T-cell (primary cell): ENCODE results near the gene UHRF1. TPM values are rescaled to one million over a fixed set of nuclear protein-coding genes. Genes with fewer than 3 reads are reported as not detected.

Experiments used
- ATAC-seq, 4 experiments: fragments of 200-7000 bp in 3 of 4; fragments of 150-1000 bp in 1 of 4; cut with Tn5 transposase; replicated peaks in 1 of 4; 1 replicate in 3 of 4; 2 replicates in 1 of 4; pipeline ENCODE4 v1.10.0; 2021; ENCODE audit warnings: moderate library complexity in 3 of 4, mild to moderate bottlenecking in 2 of 4, moderate number of reproducible peaks in 1 of 4
- CTCF ChIA-PET, 2 donors: fragments of 300-600 bp; sonication (Branson Sonifier 250); formaldehyde crosslinking; loops; one replicate each; lab custom pipeline; 2022; ENCODE audit warnings: antibody characterized with exemption in 2 of 2; lab: Charles Lee
- POLR2A ChIA-PET, 2 donors: fragments of 300-600 bp; sonication (Branson Sonifier 250); formaldehyde crosslinking; loops; one replicate each; lab custom pipeline; 2022; ENCODE audit warnings: antibody characterized with exemption in 2 of 2; lab: Charles Lee
- DNase-seq, 35 experiments: peaks; one replicate each; pipeline versions ENCODE4 v3.0.0 to v3.0.0-alpha.2; 2013 to 2023
- H3K27ac ChIP-seq: one replicate; pipeline ENCODE4 v1.5.1; 2013; ENCODE audit warnings: low read length
- H3K27me3 ChIP-seq, 2 experiments: replicated peaks in 1 of 2; 1 replicate in 1 of 2; 2 replicates in 1 of 2; pipeline versions ENCODE4 v1.6.1 to v1.7.0; 2013; ENCODE audit warnings: low read length in 1 of 2, mixed read lengths in 1 of 2; ENCODE audit not compliant: control insufficient read depth in 2 of 2, insufficient read depth in 2 of 2; ENCODE audit errors: extremely low read depth in 1 of 2
- H3K36me3 ChIP-seq, 2 donors: 1 replicate in 1 of 2; 2 replicates in 1 of 2; pipeline versions ENCODE4 v1.6.1 to v1.7.0; 2013; ENCODE audit warnings: low read length in 1 of 2; ENCODE audit not compliant: control insufficient read depth in 2 of 2, insufficient read depth in 1 of 2; ENCODE audit errors: extremely low read depth in 1 of 2
- H3K4me1 ChIP-seq, 2 experiments: 1 replicate in 1 of 2; 2 replicates in 1 of 2; pipeline versions ENCODE4 v1.6.1 to v1.7.0; 2013; ENCODE audit warnings: low read length in 2 of 2, mixed read lengths in 1 of 2; ENCODE audit not compliant: insufficient read depth in 2 of 2, control insufficient read depth in 1 of 2; ENCODE audit errors: extremely low read depth in 1 of 2
- H3K4me3 ChIP-seq, 2 donors: 1 replicate in 1 of 2; 2 replicates in 1 of 2; pipeline versions ENCODE4 v1.5.1 to v1.7.0; 2013; ENCODE audit warnings: mild to moderate bottlenecking in 2 of 2, low read length in 1 of 2, moderate library complexity in 1 of 2; ENCODE audit not compliant: control insufficient read depth in 1 of 2; ENCODE audit errors: extremely low read depth in 1 of 2
- H3K9me3 ChIP-seq: 2 replicates; pipeline ENCODE4 v1.7.0; 2013
- H3K27ac Mint-ChIP-seq, 2 donors: one replicate each; pipeline ENCODE4 v1.8.0; 2020 to 2021; ENCODE audit warnings: mild to moderate bottlenecking in 2 of 2, mixed read lengths in 2 of 2
- H3K27me3 Mint-ChIP-seq, 2 donors: one replicate each; pipeline ENCODE4 v1.8.0; 2021 to 2022; ENCODE audit warnings: mixed read lengths in 2 of 2
- H3K36me3 Mint-ChIP-seq: one replicate; pipeline ENCODE4 v1.8.0; 2021; ENCODE audit warnings: mixed read lengths
- H3K4me1 Mint-ChIP-seq, 3 donors: one replicate each; pipeline ENCODE4 v1.8.0; 2020 to 2022; ENCODE audit warnings: mixed read lengths in 3 of 3, mild to moderate bottlenecking in 1 of 3
- H3K4me3 Mint-ChIP-seq, 3 donors: one replicate each; pipeline ENCODE4 v1.8.0; 2020 to 2022; ENCODE audit warnings: mild to moderate bottlenecking in 3 of 3, mixed read lengths in 3 of 3, moderate library complexity in 3 of 3
- H3K9me3 Mint-ChIP-seq, 3 donors: one replicate each; pipeline ENCODE4 v1.8.0; 2020 to 2022; ENCODE audit warnings: mixed read lengths in 3 of 3
- WGBS: methylation state at CpG from one replicate; pipeline ENCODE4 v1.1.5; 2013; ENCODE audit warnings: missing lambda C conversion rate; ENCODE audit not compliant: insufficient coverage; 5-methylcytosine and 5-hydroxymethylcytosine counted together
- total RNA-seq, 35 experiments: library from RNA in 6 of 35; stranded (reverse) in 6 of 35; fragments of 120-200 nt in 1 of 35; gene quantifications; one replicate each; pipeline versions ENCODE4 v1.2.1 to v1.2.4 and lab custom pipeline; 2013 to 2026

Gene UHRF1
- total RNA-seq, 5 donors from 2014 or later (not counting 1 experiment from before 2014, with no cell fraction given): 0.89 to 3.1 (median 2.0) TPM

DNA sequence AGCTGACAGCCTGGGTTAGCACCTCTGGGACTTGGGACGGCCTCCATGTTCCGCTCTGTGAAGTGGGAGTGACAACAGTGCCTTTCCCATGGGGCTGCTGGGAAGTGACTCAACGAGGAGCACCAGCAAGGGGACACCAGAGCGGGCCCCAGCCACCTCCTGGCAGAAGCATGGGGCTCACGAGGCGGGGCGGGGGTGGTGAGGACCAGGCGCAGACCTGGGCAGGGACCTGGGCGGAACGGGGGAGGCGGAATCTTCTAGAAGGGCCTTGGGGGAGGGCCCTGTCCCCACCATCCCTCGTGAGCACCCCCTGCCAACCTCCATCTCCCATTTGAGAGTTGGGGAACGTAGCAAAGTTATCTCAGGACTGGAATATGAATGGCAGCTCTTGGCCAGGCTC, 97.5 kb downstream of the UHRF1 start:
- 87% methylated on average over 5 of the region's 13 CpGs for WGBS
- peaks cover 0 to 5% of the 10 kb centered on the region in 2 donors for H3K36me3 ChIP-seq
- H3K9me3 Mint-ChIP-seq: peaks cover 0 to 14% (median 4%) of the 10 kb centered on the region in 3 donors
- no peak overlapping the region for H3K4me3 ChIP-seq
- no peak for ATAC-seq
- peaks cover 7 to 19% (median 15%) of the 10 kb centered on the region in 3 donors for H3K4me1 Mint-ChIP-seq
- CTCF ChIA-PET: interaction anchor here in 1 of 2 donors (0.7 kb wide), 1 partner anchor 91 kb away, joined by 3 read pairs; no protein-coding TSS in a partner anchor
- no peak overlapping the region for H3K4me3 Mint-ChIP-seq
- H3K36me3 Mint-ChIP-seq: peaks cover 17% of the 10 kb centered on the region
- POLR2A ChIA-PET: no interaction called here
- no peaks in the 10 kb centered on the region for H3K27me3 ChIP-seq
- H3K27me3 Mint-ChIP-seq: no peaks in the 10 kb centered on the region
- H3K4me1 ChIP-seq: no peaks in the 10 kb centered on the region
- no peak overlapping the region for H3K27ac ChIP-seq
- DNase-seq: no peak
- H3K9me3 ChIP-seq: no peaks in the 10 kb centered on the region
- H3K27ac Mint-ChIP-seq: no peak overlapping the region

Other genes with a start within 250 kb of the UHRF1 start
- gene MYDGF, start 239.2 kb upstream of the UHRF1 start, total RNA-seq: 10 to 100 TPM; 27.5 to 46.4 (median 38.3) TPM
- gene DPP9, start 185.7 kb upstream of the UHRF1 start, total RNA-seq: 100 to 1,000 TPM in 2 of 5 donors, 10 to 100 TPM in 3; 71.8 to 103 (median 95.3) TPM
- gene FEM1A, start 117.8 kb upstream of the UHRF1 start, total RNA-seq: 10 to 100 TPM in 4 of 5 donors, 1 to 10 TPM in 1; 9.7 to 17.7 (median 16.1) TPM
- 10 to 100 TPM; 12.8 to 20.3 (median 16.8) TPM for gene TICAM1, start 77.8 kb upstream of the UHRF1 start, total RNA-seq
- gene PLIN3, start 41.8 kb upstream of the UHRF1 start, total RNA-seq: 10 to 100 TPM; 15.3 to 24.1 (median 21.8) TPM
- gene ARRDC5, start 6.6 kb upstream of the UHRF1 start, total RNA-seq: 10 to 100 TPM in 4 of 5 donors, 1 to 10 TPM in 1; 8.1 to 21.7 (median 15.8) TPM
- gene KDM4B, start 59.6 kb downstream of the UHRF1 start, total RNA-seq: 10 to 100 TPM; 44.6 to 59.2 (median 47.8) TPM